Vagina (tissue), 2 donors: ENCODE data around the gene GM2A.

ENCODE experiments used
- POLR2A ChIP-seq, 2 donors: fragments of 450-650 bp; IDR thresholded peaks; one replicate each; pipeline ENCODE4 v1.6.1; 2017; ENCODE audit warnings: antibody characterized with exemption in 2 of 2, mild to moderate bottlenecking in 2 of 2, moderate library complexity in 2 of 2
- TF ChIP-seq, protein P1 (sequence below), 3 experiments: fragments of 450-650 bp in 2 of 3; fragments of 200-600 bp in 1 of 3; sonication (generic) in 1 of 3; IDR thresholded peaks; one replicate each; pipeline ENCODE4 v1.5.1; 2017 to 2019; ENCODE audit warnings: antibody characterized with exemption in 3 of 3, mild to moderate bottlenecking in 2 of 3, moderate library complexity in 2 of 3

DNA sequence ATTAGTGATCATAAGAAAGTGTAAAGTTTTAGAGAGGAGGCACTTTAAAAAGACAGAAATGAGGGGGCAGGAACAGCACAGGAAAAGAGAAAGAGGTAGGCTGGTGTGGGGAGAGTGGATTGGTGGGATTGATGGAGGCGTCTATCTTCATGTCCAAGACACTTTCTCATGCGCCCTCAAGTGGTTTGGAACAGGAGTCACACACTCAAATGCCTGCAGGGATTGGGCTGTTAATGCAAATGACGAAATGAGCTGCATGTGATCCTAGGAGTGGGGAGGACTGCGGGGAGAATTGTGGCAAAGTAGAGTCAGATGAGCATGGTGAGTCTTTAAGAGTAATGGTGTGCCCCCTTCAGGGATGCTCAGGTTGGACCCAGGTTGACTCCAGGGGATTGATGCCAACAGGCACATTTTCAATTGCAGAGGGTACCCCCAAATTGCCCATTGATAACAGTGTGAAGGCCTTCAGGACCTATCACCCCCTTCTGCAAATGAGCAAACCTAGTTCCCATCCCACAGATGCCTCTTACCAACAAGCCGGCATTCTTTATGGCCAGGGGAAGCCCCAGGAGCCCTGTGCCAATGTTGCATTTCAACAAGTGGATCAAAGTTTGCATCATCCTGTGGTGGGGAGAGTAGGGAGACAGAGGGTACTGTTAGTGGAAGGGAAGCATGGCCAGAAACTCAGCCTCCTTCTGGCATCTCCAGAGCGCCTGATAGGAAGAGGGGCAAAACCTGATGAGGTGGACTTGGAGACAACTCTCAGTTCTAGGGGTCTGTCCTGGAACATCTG, 45.3 kb downstream of the GM2A start:
- no peak for TF ChIP-seq POLR2A (IDR thresholded peaks at IDR 0.05)
- TF ChIP-seq, protein P1, sequence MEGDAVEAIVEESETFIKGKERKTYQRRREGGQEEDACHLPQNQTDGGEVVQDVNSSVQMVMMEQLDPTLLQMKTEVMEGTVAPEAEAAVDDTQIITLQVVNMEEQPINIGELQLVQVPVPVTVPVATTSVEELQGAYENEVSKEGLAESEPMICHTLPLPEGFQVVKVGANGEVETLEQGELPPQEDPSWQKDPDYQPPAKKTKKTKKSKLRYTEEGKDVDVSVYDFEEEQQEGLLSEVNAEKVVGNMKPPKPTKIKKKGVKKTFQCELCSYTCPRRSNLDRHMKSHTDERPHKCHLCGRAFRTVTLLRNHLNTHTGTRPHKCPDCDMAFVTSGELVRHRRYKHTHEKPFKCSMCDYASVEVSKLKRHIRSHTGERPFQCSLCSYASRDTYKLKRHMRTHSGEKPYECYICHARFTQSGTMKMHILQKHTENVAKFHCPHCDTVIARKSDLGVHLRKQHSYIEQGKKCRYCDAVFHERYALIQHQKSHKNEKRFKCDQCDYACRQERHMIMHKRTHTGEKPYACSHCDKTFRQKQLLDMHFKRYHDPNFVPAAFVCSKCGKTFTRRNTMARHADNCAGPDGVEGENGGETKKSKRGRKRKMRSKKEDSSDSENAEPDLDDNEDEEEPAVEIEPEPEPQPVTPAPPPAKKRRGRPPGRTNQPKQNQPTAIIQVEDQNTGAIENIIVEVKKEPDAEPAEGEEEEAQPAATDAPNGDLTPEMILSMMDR (IDR thresholded peaks at IDR 0.05): no peak
